HepG2 (cell line): Measurements from ENCODE around the gene BCL2. TPM values are rescaled to one million over a fixed set of nuclear protein-coding genes. Genes with fewer than 3 reads are reported as not detected.

Source experiments
- ARID3A ChIP-seq: IDR thresholded peaks from 2 replicates; pipeline ENCODE4 v1.6.1; 2012; ENCODE audit warnings: low read depth, low read length, improper control_type of control experiment
- HNF1B ChIP-seq: sonication (generic); formaldehyde crosslinking; IDR thresholded peaks from 2 replicates; pipeline ENCODE4 v1.5.1; 2020; ENCODE audit warnings: mild to moderate bottlenecking, moderate library complexity, missing genetic modification reagents
- HOXA9 ChIP-seq: sonication (generic); formaldehyde crosslinking; IDR thresholded peaks from 2 replicates; pipeline ENCODE4 v1.8.1; 2022; ENCODE audit warnings: missing genetic modification reagents, mild to moderate bottlenecking, moderate library complexity, borderline replicate concordance
- HOXD1 ChIP-seq: sonication (generic); formaldehyde crosslinking; IDR thresholded peaks from 2 replicates; pipeline ENCODE4 v1.5.0; 2020; ENCODE audit warnings: missing genetic modification reagents
- NCOA1 ChIP-seq: sonication (generic); formaldehyde crosslinking; IDR thresholded peaks from 2 replicates; pipeline ENCODE4 v1.9.0; 2021; ENCODE audit warnings: missing genetic modification reagents
- NFRKB ChIP-seq: fragments of 450-650 bp; IDR thresholded peaks from 2 replicates; pipeline ENCODE4 v1.6.1; 2017
- PBX3 ChIP-seq: sonication (generic); formaldehyde crosslinking; IDR thresholded peaks from 2 replicates; pipeline ENCODE4 v1.8.1; 2023; ENCODE audit warnings: missing genetic modification reagents, inconsistent platforms, borderline replicate concordance
- RFX1 ChIP-seq: fragments of 450-650 bp; IDR thresholded peaks from 2 replicates; pipeline ENCODE4 v1.6.1; 2017
- SIN3A ChIP-seq: IDR thresholded peaks from 2 replicates; pipeline ENCODE4 v1.6.1; 2011; ENCODE audit warnings: low read depth, mild to moderate bottlenecking, control low read depth, low read length, borderline replicate concordance
- ZBTB14 ChIP-seq: sonication (generic); formaldehyde crosslinking; IDR thresholded peaks from 2 replicates; pipeline ENCODE4 v1.4.0; 2020; ENCODE audit warnings: missing genetic modification reagents
- ZFP36 ChIP-seq: fragments of 150-350 bp; IDR thresholded peaks from 2 replicates; pipeline ENCODE4 v1.6.1; 2018; ENCODE audit warnings: borderline replicate concordance, low read length, low read depth; ENCODE audit not compliant: partially characterized antibody
- ZNF468 ChIP-seq: sonication (generic); formaldehyde crosslinking; IDR thresholded peaks from 2 replicates; pipeline ENCODE4 v1.8.0; 2022; ENCODE audit warnings: mild to moderate bottlenecking, moderate library complexity, missing genetic modification reagents
- ZNF746 ChIP-seq: sonication (generic); formaldehyde crosslinking; IDR thresholded peaks from 2 replicates; pipeline ENCODE4 v1.8.0; 2022; ENCODE audit warnings: mild to moderate bottlenecking, missing genetic modification reagents
- polyA plus RNA-seq, 8 experiments: library from polyadenylated mRNA; depleted of rRNA in 3 of 8; stranded (reverse) in 7 of 8; unstranded in 1 of 8; fragments of >200 nt; fragmentation: Illumina TruSeq in 4 of 8; extraction: Trizol in 4 of 8; gene quantifications; 2 replicates each; pipeline versions ENCODE4 v1.2.1 to v1.2.3, GENCODE V29; 2011 to 2016; ENCODE audit warnings: low read depth in 4 of 8, missing spikeins in 1 of 8, mixed read lengths in 1 of 8; ENCODE audit not compliant: insufficient read depth in 1 of 8
- total RNA-seq, 5 experiments: library from RNA; depleted of rRNA; stranded (reverse); fragments of >200 nt; fragmentation: Illumina TruSeq; extraction: Trizol; gene quantifications; 2 replicates each; pipeline ENCODE4 v1.2.3, GENCODE V29; 2016; ENCODE audit warnings: low read depth in 1 of 5

Gene BCL2
- total and polyA plus RNA-seq, 2 of the 13 experiments (the other 11 are each of a cell fraction or from before 2014, with no cell fraction given), result 0.07 to 0.53 TPM

- TF ChIP-seq PBX3 (no peak), HOXA9 (CRISPR knock-in tag) (no peak), ZNF468 (CRISPR knock-in tag) (no peak), SIN3A (no peak), RFX1 (no peak), NFRKB (no peak), HNF1B (CRISPR knock-in tag) (no peak), ZFP36 (no peak), ZBTB14 (no peak), ZNF746 (CRISPR knock-in tag) (no peak), ARID3A (no peak), NCOA1 (CRISPR knock-in tag) (no peak), HOXD1 (no peak)
- TF ChIP-seq, all 625 proteins: peak for 0
Measured at GRCh38 chr18:63286926-63287325, 32.6 kb downstream of the BCL2 start (continued).
